ENCODE results near the gene VMAC. TPM values are rescaled to one million over a fixed set of nuclear protein-coding genes. Genes with fewer than 3 reads are reported as not detected.
A peak's percentile ranks its signal among the peaks of the same experiment; 100 is the strongest.

The VMAC gene
- total and polyA plus RNA-seq, 2 of the 13 experiments (the other 11 are each of a cell fraction or from before 2014, with no cell fraction given): 2.4 TPM

- TF ChIP-seq ZNF318 (CRISPR knock-in tag; IDR thresholded peaks at IDR 0.05) (no peak), SIN3B (IDR thresholded peaks at IDR 0.05; ENCODE audit: low read length) (no peak), SALL1 (CRISPR knock-in tag; IDR thresholded peaks at IDR 0.05) (peak; percentile 68), ZHX1 (CRISPR knock-in tag; IDR thresholded peaks at IDR 0.05; ENCODE audit: low read depth) (no peak), NONO (IDR thresholded peaks at IDR 0.05) (no peak), NONO (CRISPR knock-in tag; conservative IDR thresholded peaks at IDR 0.05) (0 out of 2 replicates have a peak, but pooled peaks have one; percentile 48), KAT2B (IDR thresholded peaks at IDR 0.05; ENCODE audit: borderline replicate concordance, low read depth, low read length) (no peak), NFRKB (IDR thresholded peaks at IDR 0.05) (no peak), SRSF9 (IDR thresholded peaks at IDR 0.05; ENCODE audit: borderline replicate concordance, insufficient read depth, low read depth, low read length, poor library complexity, severe bottlenecking) (no peak), SIX4 (CRISPR knock-in tag; IDR thresholded peaks at IDR 0.05) (no peak; the same call in 1 of the 2 replicates), KAT7 (CRISPR knock-in tag; IDR thresholded peaks at IDR 0.05; ENCODE audit: borderline replicate concordance) (no peak), PHF5A (CRISPR knock-in tag; IDR thresholded peaks at IDR 0.05; ENCODE audit: low read depth, unreplicated experiment) (no peak), ZNF383 (CRISPR knock-in tag; IDR thresholded peaks at IDR 0.05; ENCODE audit: borderline replicate concordance) (no peak), TFE3 (CRISPR knock-in tag; IDR thresholded peaks at IDR 0.05) (no peak), RARG (CRISPR knock-in tag; IDR thresholded peaks at IDR 0.05; ENCODE audit: low read depth) (no peak), ZNF672 (CRISPR knock-in tag; IDR thresholded peaks at IDR 0.05) (no peak)
- TF ChIP-seq, protein P1, sequence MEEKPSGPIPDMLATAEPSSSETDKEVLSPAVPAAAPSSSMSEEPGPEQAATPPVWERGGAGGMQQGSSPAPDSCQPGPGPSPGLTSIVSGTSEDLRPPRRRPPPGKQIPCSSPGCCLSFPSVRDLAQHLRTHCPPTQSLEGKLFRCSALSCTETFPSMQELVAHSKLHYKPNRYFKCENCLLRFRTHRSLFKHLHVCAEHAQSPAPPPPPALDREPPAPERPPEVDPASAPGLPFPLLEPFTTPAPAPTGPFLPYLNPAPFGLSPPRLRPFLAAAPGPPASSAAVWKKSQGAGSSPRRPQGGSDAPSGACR (CRISPR knock-in tag; IDR thresholded peaks at IDR 0.05): no peak
These were observed at the start of gene VMAC (continued) for GRCh38 chr19:5904352-5905113.
